HG02840 (cell line): ENCODE results near the gene MMUT.
"Not testable (repeated sequence)": the region's sequence is repeated elsewhere in the genome, so short reads cannot be mapped to it uniquely, and the experiment has no call there.

Experiments used
- ATAC-seq: cut with Tn5 transposase; IDR thresholded peaks from one replicate; pipeline ENCODE4 v1.9.1; 2021; ENCODE audit warnings: mild to moderate bottlenecking, moderate library complexity, moderate number of reproducible peaks; ENCODE audit not compliant: unreplicated experiment, low FRiP score

MMUT gene

GRCh38 chr6:49462927-49463611 lies at the start of gene MMUT, which contains the start of gene CENPQ:
Gene MMUT (minus strand): TSS chr6:49463253. CDS start chr6:49459466, 3,787 bp downstream.
Gene CENPQ (plus strand): TSS chr6:49463370. CDS start chr6:49470177, 6,807 bp downstream.
- ATAC-seq, result peak; percentile 99

- ATAC-seq, result no peak
These were observed 46.3 kb upstream of the MMUT start for GRCh38 chr6:49509342-49509741.

DNA sequence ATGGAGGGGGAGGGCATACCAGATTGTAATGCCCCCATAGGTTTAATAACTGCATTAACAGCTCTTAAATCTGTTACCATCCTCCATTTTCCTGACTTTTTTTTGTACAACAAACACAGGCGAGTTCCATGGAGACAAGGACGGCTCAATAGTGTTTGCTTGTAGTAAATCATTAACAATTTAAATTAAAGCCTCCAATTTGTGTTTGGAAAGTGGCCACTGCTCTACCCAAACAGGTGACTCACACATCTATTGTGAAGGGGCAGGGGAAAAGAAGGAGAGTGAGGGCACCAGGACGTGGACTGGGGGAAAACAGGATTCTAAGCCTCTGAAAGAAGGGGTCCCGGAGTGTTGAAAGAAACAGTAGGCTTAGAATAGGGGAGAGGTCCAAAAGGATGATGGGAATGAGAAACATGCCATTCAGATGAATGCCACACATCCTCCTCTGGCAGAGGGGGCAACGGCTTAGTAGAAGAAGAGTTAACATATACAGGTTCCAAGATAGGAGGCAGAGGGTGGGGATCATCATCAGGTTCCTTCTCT lies 43.6 kb upstream of the MMUT start:
- no peak for ATAC-seq

- ATAC-seq, result no peak
These were observed 41.6 kb upstream of the MMUT start for GRCh38 chr6:49504666-49505065.

DNA sequence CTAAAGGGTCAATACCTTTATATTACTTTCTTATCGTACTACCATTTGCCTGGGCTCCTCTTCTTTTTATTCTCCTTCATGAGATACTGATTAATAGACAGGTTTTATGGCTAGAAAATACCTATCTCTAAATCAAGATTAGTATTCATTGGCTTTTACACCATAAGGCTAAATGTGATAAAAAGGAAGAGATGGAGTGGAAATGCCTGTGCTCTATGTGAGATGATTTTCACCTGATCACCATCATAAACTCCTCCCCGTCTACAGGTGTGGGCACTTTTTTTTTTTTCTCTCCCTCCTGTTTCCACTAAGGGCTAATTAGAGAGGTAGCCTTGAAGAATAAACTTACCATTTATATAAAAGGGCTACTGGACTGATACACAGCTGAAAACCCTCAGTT lies 36.6 kb upstream of the MMUT start, which contains the start of gene GLYATL3:
Gene GLYATL3, plus strand, starts transcription at position 301 of the 400 bp plus-strand sequence. CDS start 12,068 bp downstream, outside the sequence.
- ATAC-seq, result no peak

DNA sequence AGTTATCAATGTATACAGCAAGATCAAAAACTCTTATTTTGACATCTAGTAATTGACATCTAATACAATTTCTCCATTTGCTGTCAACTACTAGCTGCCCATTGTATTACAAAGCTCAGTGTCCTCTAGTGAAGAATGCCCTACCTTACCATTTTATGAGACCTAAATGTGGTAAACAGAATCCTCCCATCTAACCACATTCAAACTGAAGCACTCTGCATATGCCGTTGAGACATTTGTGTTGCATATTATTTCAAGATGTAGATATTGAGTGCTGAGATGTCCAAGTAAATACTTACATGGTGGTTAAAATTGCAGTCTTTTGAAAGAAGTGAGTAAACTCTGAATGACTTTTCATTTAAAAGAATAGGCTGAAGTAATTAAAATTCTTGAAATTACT lies 36.1 kb upstream of the MMUT start:
- ATAC-seq, result no peak

GRCh38 chr6:49497304-49497703 lies 34.3 kb upstream of the MMUT start:
- ATAC-seq, result no peak

- no peak for ATAC-seq
These were observed 27.6 kb upstream of the MMUT start for GRCh38 chr6:49490633-49491032.

GRCh38 chr6:49483380-49483779 lies 20.3 kb upstream of the MMUT start:
- not testable (repeated sequence) for ATAC-seq

DNA sequence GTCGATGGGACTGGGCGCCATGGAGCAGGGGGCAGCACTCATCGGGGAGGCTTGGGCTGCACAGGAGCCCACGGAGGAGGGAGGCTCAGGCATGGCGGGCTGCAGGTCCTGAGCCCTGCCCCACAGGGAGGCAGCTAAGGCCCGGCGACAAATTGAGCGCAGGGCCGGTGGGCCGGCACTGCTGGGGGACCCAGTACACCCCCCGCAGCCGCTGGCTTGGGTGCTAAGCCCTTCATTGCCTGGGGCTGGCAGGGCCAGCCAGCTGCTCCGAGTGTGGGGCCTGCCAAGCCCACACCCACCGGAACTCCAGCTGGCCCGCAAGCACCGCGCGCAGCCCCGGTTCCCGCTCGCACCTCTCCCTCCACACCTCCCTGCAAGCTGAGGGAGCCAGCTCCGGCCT lies 18.8 kb upstream of the MMUT start:
- ATAC-seq, result not testable (repeated sequence)

DNA sequence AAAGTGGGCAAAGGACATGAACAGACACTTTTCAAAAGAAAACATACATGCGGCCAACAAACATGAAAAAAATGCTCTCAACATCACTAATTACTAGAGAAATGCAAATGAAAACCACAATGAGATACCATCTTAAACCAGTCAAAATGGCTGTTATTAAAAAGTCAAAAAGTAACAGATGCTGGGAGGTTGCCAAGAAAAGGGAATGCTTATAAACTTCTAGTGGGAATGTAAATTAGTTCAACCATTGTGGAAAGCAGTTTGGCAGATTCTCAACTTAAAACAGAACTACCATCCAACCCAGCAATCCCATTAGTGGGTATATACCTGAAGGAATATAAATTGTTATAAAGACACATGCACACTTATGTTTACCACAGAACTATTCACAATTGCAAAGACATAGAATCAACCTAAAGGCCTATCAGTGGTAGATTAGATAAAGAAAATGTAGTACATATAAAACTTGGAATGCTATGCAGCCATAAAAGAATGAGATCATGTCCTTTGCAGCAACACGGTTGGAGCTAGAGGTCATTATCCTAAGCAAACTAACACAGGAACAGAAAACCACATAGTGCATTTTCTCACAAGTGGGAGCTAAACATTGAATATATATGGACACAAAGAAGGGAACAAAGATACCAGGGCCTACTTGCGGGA lies 16.4 kb upstream of the MMUT start:
- ATAC-seq, result no peak

GRCh38 chr6:49476564-49476963 lies 13.5 kb upstream of the MMUT start:
- not testable (repeated sequence) for ATAC-seq

GRCh38 chr6:49468042-49468441 lies 5.0 kb upstream of the MMUT start:
- no peak for ATAC-seq

DNA sequence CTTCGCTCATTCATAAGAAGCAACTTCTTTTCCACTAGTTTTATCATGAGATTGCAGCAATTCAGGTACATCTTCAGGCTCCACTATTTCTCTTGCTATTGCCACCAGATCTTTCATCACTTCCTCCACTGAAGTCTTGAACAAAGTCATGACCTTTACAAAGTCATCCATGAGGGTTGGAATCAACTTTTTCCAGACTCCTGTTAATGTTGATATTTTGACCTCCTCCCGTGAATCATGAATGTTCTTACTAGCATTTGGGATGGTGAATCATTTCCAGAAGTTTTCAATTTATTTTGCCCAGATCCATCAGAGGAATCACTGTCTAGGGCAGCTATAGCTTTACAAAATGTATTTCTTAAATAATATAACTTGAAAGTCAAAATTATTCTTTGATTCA lies 1.6 kb upstream of the MMUT start:
- ATAC-seq, result no peak

GRCh38 chr6:49463612-49463967 lies 537 bp upstream of the MMUT start:
- peak; percentile 0 for ATAC-seq

- ATAC-seq, result peak; percentile 4
These were observed 490 bp downstream of the MMUT start for GRCh38 chr6:49462599-49462926.

DNA sequence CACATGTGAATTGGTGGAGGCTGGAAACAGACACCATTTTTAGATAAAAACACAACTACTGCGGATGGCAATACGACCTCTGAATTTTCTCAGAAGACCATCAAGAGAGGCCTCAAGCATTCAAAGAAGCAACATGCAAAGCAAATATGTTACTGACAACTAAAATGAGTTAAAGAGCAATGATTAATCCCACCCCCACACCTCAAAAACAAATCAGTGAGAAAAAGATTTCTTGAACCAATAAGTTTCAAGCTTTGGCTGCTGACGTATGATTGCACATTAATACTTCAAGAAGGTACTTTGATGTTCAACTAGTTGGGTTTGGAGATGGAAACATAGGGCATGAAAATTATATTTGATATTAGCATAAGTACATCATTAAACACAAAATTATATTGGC lies 982 bp downstream of the MMUT start:
- ATAC-seq, result no peak

DNA sequence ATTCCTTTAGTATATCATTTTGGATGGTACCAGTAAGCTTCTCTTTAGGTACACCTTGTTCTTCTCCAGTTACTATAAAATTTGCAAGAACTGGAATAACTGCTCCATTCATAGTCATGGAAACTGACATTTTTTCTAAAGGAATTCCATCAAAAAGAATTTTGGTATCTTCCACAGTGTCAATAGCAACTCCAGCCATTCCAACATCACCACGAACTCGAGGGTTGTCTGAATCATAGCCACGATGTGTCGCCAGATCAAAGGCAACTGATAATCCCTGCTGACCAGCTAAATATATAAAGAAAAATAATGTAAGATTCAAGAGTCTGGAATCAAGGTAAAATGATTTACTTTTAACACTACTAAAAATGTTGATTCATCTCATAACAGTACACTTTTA lies 5.3 kb downstream of the MMUT start:
- no peak for ATAC-seq

- ATAC-seq, result peak; percentile 75
These were observed 8.0 kb downstream of the MMUT start for GRCh38 chr6:49454787-49455709.

DNA sequence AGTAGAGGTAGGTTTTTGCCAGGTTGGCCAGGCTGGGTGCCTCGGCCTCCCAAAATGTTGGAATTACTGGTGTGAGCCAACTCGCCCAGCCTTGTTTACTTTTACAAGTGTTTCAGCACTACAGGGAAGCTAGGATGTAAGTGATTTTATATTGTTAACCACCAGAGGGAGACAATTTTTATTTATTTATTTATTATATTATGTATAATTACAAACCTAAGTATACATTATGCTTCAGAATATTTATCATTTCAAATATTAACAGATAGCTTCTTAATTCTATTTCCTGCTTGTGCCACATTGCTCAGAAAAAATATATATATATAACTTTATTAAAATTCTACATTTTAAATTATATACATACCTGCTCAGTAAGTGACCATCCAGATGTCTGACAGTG lies 9.8 kb downstream of the MMUT start:
- ATAC-seq, result no peak

GRCh38 chr6:49430866-49431265 lies 32.2 kb downstream of the MMUT start:
- no peak for ATAC-seq
